Skeletal muscle tissue (tissue), 4 donors: ENCODE measurements around the gene CCDC57. TPM values are rescaled to one million over a fixed set of nuclear protein-coding genes. Genes with fewer than 3 reads are reported as not detected.
A peak's percentile ranks its signal among the peaks of the same experiment; 100 is the strongest.

Source experiments
- H3K27ac ChIP-seq: one replicate; pipeline ENCODE4 v1.7.0; 2013; ENCODE audit warnings: mild to moderate bottlenecking, low read depth, low read length, inconsistent platforms
- H3K27me3 ChIP-seq, 3 donors: one replicate each; pipeline ENCODE4 v1.7.0; 2013; ENCODE audit warnings: low read length in 3 of 3; ENCODE audit not compliant: control insufficient read depth in 3 of 3, insufficient read depth in 3 of 3
- H3K36me3 ChIP-seq, 3 donors: one replicate each; pipeline ENCODE4 v1.7.0; 2013; ENCODE audit warnings: low read length in 3 of 3; ENCODE audit not compliant: control insufficient read depth in 3 of 3, insufficient read depth in 3 of 3
- H3K4me1 ChIP-seq, 3 donors: one replicate each; pipeline ENCODE4 v1.7.0; 2013; ENCODE audit warnings: low read length in 3 of 3, mild to moderate bottlenecking in 3 of 3; ENCODE audit not compliant: control insufficient read depth in 3 of 3, insufficient read depth in 3 of 3
- H3K4me3 ChIP-seq, 3 donors: one replicate each; pipeline ENCODE4 v1.7.0; 2013; ENCODE audit warnings: low read length in 3 of 3
- H3K9ac ChIP-seq, 3 donors: one replicate each; pipeline ENCODE4 v1.7.0; 2013; ENCODE audit warnings: low read length in 3 of 3, mild to moderate bottlenecking in 3 of 3, moderate library complexity in 2 of 3, low read depth in 1 of 3
- H3K9me3 ChIP-seq, 3 donors: one replicate each; pipeline ENCODE4 v1.7.0; 2013; ENCODE audit warnings: low read length in 3 of 3; ENCODE audit not compliant: control insufficient read depth in 3 of 3
- total RNA-seq: library from RNA; depleted of rRNA; stranded (reverse); fragments of >200 nt; gene quantifications from one replicate; pipeline ENCODE4 v1.2.3, GENCODE V29; 2014
- donor health status: Osteomylitis.

Gene CCDC57
- total RNA-seq, 1 donor from 2014 or later, result 11.5 TPM

DNA sequence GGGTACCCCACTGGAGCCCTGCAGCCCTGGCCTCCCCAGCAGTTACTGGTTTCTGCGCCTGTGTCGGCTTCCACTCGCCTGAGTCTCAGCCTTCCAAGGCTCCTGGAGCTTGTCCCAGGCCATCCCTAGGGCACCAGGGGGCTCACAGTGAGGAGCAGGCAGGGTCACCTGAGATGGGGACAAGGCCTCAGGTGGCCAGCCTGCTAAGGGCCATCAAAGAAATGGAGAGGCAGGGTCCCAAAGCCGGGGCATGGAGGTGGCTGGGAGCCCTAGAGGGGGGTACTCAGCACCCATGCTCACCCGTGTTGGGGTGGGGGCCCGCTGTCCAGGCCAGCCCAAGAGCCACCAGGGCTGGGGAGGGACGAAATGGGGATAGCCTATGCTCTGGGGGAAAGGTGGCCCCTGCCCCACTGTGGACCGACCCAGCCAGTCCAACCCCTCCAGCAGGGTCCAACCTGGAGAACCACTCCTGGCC lies 115.9 kb downstream of the CCDC57 start:
- Histone ChIP-seq H3K36me3 (peaks cover 17 to 23% (median 22%) of the 10 kb centered on the region in 3 donors), H3K27ac (no peak overlapping the region)

DNA sequence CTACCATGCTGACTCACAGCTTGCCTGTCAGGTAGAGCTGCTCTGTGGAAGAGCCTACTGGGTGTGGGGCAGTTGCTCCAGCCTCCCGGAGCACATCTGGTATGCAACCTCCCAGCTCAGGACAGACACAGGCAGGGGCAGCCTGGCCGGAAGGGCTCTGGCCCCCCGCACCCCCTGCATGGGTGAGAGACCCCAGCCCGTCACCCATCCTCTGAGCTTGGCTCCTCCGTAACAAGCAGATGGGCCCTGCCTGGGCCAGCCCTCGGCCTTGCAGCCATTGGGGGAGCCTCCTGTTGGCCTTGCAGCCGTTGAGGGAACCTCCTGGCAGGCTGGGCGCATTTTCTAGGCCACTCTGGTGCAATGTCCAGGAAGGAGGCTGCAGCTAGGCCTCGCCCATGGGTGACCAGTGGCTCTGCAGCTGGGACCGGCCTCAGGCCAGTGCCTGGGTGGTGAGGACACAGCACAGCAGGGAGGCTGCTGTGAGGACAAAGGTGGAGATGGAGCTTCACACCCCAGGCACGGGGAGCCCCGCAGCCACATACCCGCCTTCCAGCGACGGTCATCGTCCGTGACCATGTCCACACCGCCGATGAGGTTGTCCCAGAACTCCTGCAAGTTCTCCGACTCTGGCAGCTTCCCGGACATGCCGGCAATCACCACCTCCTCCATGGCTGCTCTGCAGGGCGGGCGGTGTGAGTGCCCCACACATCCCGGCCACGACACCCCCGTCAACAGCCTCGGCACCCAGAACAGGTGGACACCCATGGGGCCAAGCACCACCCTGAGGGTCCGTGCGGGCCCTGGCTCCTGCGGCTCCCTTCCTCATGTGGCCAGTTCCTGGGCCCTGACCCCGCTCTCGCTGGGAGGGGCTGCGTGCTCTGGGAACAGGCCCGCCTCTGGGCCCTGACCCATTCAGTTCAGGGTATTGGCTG lies 116.6 kb downstream of the CCDC57 start:
- Histone ChIP-seq H3K4me3 (no peak overlapping the region), H3K27ac (no peak overlapping the region), H3K36me3 (peaks cover 20 to 28% (median 28%) of the 10 kb centered on the region in 3 donors)

More for the DNA sequence above, 115.9 kb downstream of the CCDC57 start:
- Histone ChIP-seq H3K4me1 (peaks cover 26 to 39% (median 35%) of the 10 kb centered on the region in 3 donors), H3K9ac (peak overlapping the region; percentile 59 to 81 (median 65)), H3K4me3 (peak overlapping the region; percentile 59 to 66 (median 65)), H3K9me3 (no peaks in the 10 kb centered on the region), H3K27me3 (no peaks in the 10 kb centered on the region)

GRCh38 chr17:82094931-82095776 lies 117.5 kb downstream of the CCDC57 start:
- H3K4me1 ChIP-seq, result peaks cover 16 to 24% (median 23%) of the 10 kb centered on the region in 3 donors
- H3K36me3 ChIP-seq, result peaks cover 22 to 33% (median 33%) of the 10 kb centered on the region in 3 donors
- H3K4me3 ChIP-seq, result no peak overlapping the region
- no peaks in the 10 kb centered on the region for H3K9me3 ChIP-seq
- no peak overlapping the region for H3K27ac ChIP-seq
- no peaks in the 10 kb centered on the region for H3K27me3 ChIP-seq
- H3K9ac ChIP-seq, result no peak overlapping the region

More for the DNA sequence above, 116.6 kb downstream of the CCDC57 start:
- H3K27me3 ChIP-seq, result no peaks in the 10 kb centered on the region
- H3K9me3 ChIP-seq, result no peaks in the 10 kb centered on the region
- H3K4me1 ChIP-seq, result peaks cover 20 to 32% (median 28%) of the 10 kb centered on the region in 3 donors
- H3K9ac ChIP-seq, result peak overlapping the region in 2 of 3 donors; percentile 59 to 81

DNA sequence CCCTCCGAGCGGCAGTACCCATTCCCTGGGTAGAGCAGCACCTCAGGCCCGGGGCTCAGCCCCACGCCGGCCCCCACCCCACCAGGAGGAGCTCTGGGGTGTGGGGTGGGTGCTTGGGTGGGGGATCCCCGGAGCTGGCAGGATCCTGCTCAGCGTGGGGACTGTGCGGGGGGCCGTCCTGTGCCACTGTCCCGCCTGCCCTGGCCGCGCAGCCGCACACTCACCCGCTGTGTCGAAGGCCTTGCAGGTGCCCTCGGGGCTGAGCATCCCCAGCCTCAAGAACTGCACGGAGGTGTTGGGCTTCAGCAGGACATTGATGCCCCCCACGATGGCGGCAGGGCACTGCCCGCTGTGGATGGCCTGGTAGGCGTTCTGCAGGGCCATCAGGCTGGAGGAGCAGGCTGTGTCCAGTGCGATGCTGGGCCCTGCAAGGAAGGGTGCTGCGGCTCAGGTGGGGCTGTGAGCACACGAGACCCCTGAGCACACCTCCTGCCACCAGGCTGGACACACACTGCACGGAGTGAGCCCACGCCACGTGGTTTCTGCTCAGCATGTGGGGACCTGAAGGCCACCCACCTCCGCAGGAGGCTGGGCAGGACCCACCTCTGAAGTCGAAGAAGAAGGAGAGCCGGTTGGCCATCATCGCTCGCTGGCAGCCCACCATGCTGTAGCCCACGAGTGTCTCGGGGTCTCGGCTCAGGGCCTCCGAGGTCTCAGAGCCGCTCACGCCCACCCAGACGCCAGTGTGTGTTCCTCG lies 119.5 kb downstream of the CCDC57 start:
- Histone ChIP-seq H3K9me3 (no peaks in the 10 kb centered on the region), H3K4me3 (no peak overlapping the region), H3K27ac (no peak overlapping the region), H3K36me3 (peaks cover 35 to 47% (median 47%) of the 10 kb centered on the region in 3 donors), H3K4me1 (peaks cover 8 to 14% (median 13%) of the 10 kb centered on the region in 3 donors), H3K9ac (no peak overlapping the region), H3K27me3 (no peaks in the 10 kb centered on the region)

- Histone ChIP-seq H3K27me3 (no peaks in the 10 kb centered on the region), H3K4me1 (peaks cover 8 to 14% (median 13%) of the 10 kb centered on the region in 3 donors), H3K27ac (no peak overlapping the region), H3K36me3 (peaks cover 40 to 51% (median 50%) of the 10 kb centered on the region in 3 donors), H3K4me3 (no peak overlapping the region), H3K9me3 (no peaks in the 10 kb centered on the region), H3K9ac (no peak overlapping the region)
Measured at GRCh38 chr17:82092628-82092994, 120.0 kb downstream of the CCDC57 start.

DNA sequence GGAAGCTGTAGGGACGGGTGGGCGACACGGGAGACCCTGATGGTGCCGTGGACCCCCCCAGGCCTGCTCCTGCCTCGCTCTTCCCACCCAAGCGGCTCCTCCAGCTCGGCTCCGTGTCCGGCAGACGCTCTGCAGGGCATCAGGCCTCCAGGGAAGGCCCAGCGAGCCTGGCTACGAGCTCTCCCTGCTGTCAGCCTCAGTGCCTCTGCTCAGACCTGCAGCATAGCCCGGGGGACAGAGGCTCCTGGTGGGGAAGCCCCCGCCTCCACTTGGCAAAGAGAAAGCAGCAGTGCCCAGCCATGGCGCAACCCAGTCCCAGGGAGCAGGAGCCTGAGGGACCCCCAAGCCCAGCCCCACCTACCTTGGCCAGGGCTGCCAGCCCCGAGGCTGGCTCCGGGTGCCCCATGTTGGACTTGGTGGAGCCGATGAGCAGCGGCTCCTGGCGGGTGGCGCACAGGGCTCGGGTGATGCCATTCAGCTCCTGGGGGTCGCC lies 120.5 kb downstream of the CCDC57 start:
- H3K36me3 ChIP-seq, result peaks cover 43 to 56% (median 54%) of the 10 kb centered on the region in 3 donors
- H3K4me1 ChIP-seq, result peaks cover 7 to 12% (median 10%) of the 10 kb centered on the region in 3 donors
- no peak overlapping the region for H3K9ac ChIP-seq
- no peaks in the 10 kb centered on the region for H3K27me3 ChIP-seq
- H3K27ac ChIP-seq, result no peak overlapping the region
- H3K4me3 ChIP-seq, result no peak overlapping the region
- no peaks in the 10 kb centered on the region for H3K9me3 ChIP-seq

DNA sequence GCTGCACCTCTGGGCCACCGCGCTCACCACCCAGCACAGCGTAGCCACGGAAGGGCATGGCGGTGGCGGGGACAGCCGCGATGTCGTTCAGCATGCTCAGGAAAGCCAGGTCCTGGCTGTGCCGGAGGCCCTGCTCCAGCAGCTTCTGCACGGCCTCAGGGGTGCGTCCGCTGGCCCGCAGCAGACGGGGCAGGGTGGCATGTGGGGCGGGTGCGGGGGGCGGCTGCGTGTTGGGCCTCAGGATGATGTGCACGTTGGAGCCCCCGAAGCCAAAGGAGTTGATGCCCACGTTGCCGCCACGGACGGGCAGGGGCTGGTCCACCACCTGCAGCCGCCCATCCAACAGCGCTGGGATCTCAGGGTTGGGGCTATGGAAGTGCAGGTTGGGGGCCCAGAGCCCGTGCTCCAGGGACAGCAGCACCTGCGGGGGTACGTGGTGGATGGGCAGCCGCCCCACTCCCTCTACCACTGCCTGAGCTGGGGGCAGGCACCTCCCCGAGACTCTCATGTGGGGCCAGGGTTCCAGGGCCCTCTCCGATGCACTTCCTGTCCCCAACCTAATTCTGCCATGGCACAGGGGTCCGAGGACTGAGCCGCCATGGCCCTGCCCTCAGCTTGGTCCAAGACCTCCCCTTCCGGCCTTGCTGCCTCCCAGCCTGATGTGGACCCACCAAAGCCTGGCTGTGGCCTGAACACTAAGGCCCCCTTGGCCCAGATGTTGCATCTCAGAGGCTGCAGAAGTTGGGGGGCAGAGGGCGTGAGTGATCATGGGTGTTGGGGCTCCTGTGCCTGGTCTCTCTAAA lies 121.2 kb downstream of the CCDC57 start:
- H3K4me1 ChIP-seq, result peaks cover under 1 to 5% (median 3%) of the 10 kb centered on the region in 3 donors
- no peaks in the 10 kb centered on the region for H3K9me3 ChIP-seq
- H3K9ac ChIP-seq, result no peak overlapping the region
- H3K4me3 ChIP-seq, result no peak overlapping the region
- H3K36me3 ChIP-seq, result peaks cover 48 to 59% (median 57%) of the 10 kb centered on the region in 3 donors
- no peak overlapping the region for H3K27ac ChIP-seq
- H3K27me3 ChIP-seq, result no peaks in the 10 kb centered on the region

- Histone ChIP-seq H3K9me3 (no peaks in the 10 kb centered on the region), H3K9ac (no peak overlapping the region), H3K27ac (no peak overlapping the region), H3K4me3 (no peak overlapping the region), H3K27me3 (no peaks in the 10 kb centered on the region), H3K4me1 (no peaks in the 10 kb centered on the region), H3K36me3 (peaks cover 56 to 66% (median 64%) of the 10 kb centered on the region in 3 donors)
Measured at GRCh38 chr17:82090549-82091263, 121.9 kb downstream of the CCDC57 start.
